SU-DHL-6 (cell line): ENCODE measurements around the gene FREY1.

ENCODE experiments used
- EZH2phosphoT487 ChIP-seq: fragments of 200-600 bp; sonication (generic), shearing (Covaris generic); conservative IDR thresholded peaks from 2 replicates; pipeline ENCODE4 v1.6.1; 2018; ENCODE audit warnings: mild to moderate bottlenecking, antibody characterized with exemption, low read length, moderate library complexity, mixed read lengths
- TF ChIP-seq, protein P1 (sequence below): fragments of 200-600 bp; sonication (generic); IDR thresholded peaks from one replicate; pipeline ENCODE4 v1.5.1; 2017; ENCODE audit warnings: antibody characterized with exemption, mild to moderate bottlenecking, low read length, moderate library complexity; ENCODE audit not compliant: insufficient read depth, poor library complexity, severe bottlenecking

DNA sequence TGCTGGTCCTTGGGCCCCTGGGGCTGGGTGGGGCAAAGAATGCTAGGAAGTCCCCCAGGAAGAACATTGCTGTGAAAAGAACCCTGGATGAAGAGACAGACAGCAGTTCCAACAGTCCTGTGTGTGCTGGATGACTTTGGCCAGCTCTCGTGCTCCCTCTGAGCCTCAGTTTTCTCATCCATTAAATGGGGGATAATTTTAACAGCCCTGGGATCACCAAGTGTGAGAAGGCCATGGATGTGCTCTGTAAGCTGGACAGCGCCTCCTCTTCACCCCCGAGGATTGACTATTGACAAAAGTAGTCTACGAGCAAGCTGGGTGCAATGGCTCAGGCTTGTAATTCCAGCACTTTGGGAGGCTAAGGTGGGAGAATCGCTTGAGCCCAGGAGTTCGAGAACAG is 17.9 kb upstream of the FREY1 start:
- TF ChIP-seq, protein P1, sequence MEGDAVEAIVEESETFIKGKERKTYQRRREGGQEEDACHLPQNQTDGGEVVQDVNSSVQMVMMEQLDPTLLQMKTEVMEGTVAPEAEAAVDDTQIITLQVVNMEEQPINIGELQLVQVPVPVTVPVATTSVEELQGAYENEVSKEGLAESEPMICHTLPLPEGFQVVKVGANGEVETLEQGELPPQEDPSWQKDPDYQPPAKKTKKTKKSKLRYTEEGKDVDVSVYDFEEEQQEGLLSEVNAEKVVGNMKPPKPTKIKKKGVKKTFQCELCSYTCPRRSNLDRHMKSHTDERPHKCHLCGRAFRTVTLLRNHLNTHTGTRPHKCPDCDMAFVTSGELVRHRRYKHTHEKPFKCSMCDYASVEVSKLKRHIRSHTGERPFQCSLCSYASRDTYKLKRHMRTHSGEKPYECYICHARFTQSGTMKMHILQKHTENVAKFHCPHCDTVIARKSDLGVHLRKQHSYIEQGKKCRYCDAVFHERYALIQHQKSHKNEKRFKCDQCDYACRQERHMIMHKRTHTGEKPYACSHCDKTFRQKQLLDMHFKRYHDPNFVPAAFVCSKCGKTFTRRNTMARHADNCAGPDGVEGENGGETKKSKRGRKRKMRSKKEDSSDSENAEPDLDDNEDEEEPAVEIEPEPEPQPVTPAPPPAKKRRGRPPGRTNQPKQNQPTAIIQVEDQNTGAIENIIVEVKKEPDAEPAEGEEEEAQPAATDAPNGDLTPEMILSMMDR: no peak
- no peak for TF ChIP-seq EZH2phosphoT487
